Renal cortical epithelial cell (primary cell): ENCODE measurements around the gene CTSE. TPM values are rescaled to one million over a fixed set of nuclear protein-coding genes. Genes with fewer than 3 reads are reported as not detected.
"Not testable (repeated sequence)": the region's sequence is repeated elsewhere in the genome, so short reads cannot be mapped to it uniquely, and the experiment has no call there.

ENCODE experiments used
- DNase-seq: peaks from one replicate; pipeline ENCODE4 v3.0.0-alpha.2; 2011; ENCODE audit warnings: low read depth
- total RNA-seq: library from RNA; depleted of rRNA; stranded (reverse); fragments of >200 nt; gene quantifications from 2 replicates; pipeline ENCODE4 v1.2.3, GENCODE V29; 2014

Gene CTSE
- 0.10 and 6.4 TPM in 2 replicates for total RNA-seq

- DNase-seq: no peak
These were observed at the start of gene CTSE for GRCh38 chr1:206023695-206024094. Gene CTSE, minus strand, starts transcription at chr1:206023895. Its CDS starts 104 bp downstream, at chr1:206023791.

GRCh38 chr1:206070627-206071304 is 47.1 kb upstream of the CTSE start:
- DNase-seq: no peak

- no peak for DNase-seq
These were observed 44.6 kb upstream of the CTSE start for GRCh38 chr1:206068314-206068713.

DNA sequence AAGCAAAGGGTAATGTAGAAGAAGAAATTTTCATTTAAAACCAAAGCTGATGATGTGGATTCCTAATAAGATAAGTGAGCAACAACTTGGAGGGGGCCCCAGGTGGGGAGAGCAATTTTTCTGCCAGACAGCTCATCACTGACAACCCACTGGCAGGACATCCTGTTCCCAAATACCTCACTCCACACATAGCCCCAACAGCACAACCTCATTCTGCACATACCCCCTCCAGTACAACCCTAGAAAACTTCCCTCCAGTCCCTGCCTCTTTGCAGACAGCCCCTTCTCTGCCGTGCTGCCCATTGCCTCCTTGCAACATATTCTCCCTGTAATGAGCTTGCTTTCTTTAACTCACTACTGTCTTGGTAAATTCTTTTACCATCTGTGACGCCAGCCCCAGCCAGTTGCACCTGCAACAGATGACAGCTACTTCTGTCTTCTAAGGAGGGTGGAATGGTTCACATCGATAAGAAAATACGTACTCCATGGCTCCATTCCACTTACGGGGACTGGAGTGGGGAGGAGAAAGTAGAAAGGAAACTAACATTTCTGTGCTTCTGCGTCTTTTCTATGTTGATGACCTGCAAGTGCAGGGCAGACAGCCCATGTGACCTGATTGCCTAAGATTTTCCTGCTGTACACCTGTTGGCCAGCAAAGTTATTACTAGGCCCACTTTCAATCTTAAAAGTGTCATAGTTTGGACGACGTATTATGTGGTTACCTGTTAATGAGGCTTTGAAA is 44.0 kb upstream of the CTSE start:
- DNase-seq: no peak

- DNase-seq: no peak
These were observed 42.9 kb upstream of the CTSE start for GRCh38 chr1:206066479-206067171.

DNA sequence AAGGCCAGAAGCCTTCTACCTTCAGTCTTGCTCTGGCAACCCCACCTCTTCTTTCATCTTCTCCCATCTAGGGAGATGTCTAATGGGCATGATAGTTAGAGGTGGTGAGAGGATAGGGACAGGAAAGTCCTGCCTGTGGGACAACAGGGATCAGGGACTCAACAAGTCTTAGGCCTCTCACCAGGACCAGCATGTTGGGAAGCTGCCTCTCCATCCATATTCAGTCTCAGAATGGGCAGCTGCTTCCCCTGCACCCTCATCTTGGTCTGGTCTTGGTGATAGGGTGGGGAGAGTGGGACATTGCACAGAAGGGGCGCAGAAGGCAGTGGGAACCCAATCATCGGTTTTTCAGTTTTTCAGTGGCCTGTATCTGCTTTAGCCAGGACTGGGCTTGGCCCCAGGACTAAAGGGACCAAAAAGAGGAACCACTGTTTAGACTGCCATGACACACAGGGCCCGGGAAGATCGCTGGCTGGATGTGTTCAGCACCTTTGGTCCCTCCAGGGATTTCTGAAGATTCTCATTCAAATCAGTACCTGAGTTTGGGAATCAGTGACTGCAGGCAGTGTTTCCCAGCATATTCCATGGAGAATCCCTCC is 42.0 kb upstream of the CTSE start:
- DNase-seq: no peak

DNA sequence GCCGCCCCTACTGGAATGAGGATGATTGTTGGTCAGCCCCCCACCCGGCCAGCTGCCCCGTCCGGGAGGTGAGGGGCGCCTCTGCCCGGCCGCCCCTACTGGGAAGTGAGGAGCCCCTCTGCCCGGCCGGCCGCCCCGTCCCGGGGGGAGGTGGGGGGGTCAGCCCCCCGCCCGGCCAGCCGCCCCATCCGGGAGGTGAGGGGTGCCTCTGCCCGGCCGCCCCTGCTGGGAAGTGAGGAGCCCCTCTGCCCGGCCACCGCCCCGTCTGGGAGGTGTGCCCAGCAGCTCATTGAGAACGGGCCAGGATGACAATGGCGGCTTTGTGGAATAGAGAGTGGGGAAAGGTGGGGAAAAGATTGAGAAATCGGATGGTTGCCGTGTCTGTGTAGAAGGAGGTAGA is 40.8 kb upstream of the CTSE start:
- DNase-seq: not testable (repeated sequence)

GRCh38 chr1:206064001-206064400 is 40.3 kb upstream of the CTSE start:
- not testable (repeated sequence) for DNase-seq

DNA sequence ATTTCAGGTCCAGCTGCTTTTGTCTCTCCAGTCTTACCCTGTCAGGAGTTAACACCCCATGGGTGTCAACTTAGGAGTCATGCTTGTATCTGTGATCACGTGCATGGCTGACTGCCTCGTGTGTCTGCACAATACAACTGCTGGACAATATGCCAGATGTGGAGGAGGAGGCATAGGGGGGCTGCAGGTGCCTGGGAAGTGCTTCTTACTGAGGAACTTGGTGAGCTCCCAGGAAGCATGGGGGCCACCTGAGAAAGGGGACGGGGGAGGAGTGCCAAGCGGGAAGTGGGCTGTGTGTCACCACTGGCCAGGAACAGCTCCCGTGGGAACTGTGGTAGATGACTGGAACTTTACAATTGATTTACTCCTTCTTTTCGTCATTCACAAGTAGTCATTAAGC is 38.8 kb upstream of the CTSE start:
- no peak for DNase-seq

DNA sequence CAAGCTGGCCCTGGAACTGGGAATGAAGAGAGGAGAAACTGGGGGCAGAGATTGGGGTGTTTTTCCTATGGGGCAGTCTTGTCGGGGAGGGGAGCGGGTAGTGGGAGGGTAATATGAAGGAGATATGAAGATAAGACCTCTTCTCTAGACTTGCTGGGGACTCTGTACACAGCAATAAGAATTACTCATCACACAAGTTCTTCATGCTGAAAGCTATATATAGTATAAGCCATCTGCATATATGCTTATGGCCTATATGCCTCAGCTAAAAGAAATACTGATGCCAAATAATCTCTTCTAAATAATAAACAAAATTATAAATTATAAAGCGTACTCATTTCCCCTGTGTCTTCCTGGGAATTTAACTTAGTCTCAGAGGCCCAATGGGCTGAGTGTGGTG is 37.1 kb upstream of the CTSE start:
- no peak for DNase-seq

DNA sequence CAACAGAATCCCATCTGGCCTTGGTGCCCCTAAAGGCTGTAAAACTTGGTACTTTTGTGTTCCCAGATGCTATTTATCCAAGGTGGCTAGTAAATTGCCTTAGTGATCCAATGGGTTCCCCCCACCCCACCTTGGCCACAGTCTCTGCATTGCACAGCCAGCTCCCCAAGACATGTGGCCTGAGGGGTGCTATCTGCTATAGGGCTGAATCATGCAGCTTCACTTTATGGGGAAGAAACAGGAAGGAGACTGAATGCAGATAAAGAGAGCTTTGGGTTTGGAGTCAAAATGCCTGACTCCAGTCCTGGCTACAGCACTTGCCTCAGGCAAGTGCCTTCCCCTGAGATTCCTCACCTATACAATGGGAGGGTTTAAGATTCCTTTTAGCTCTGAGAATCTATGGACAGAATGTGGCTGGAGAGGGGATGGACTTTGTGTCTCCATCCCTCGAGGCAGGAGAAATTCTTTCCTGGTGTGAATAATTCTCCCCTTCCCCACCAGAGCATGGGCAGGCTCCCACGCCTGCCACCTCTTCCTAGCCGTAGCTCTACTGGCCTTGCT is 35.7 kb upstream of the CTSE start:
- DNase-seq: no peak

DNA sequence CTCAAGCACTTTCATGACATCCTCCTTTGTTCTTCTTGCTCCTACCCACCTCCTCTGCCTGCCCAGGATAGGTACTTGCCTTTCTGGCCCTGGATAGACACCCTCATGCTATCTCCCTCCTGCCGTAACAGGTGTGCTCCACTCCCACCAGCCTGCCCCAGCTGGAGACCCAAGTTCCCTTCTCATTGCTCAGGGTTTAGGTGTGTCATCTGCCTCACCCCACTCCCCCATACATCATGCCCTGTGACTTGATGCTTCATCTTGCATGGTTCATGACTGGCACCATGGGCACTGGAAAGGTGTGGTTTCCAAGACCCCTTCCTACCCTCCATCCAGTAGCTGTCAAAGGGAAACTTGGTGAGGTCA is 35.2 kb upstream of the CTSE start:
- no peak for DNase-seq

DNA sequence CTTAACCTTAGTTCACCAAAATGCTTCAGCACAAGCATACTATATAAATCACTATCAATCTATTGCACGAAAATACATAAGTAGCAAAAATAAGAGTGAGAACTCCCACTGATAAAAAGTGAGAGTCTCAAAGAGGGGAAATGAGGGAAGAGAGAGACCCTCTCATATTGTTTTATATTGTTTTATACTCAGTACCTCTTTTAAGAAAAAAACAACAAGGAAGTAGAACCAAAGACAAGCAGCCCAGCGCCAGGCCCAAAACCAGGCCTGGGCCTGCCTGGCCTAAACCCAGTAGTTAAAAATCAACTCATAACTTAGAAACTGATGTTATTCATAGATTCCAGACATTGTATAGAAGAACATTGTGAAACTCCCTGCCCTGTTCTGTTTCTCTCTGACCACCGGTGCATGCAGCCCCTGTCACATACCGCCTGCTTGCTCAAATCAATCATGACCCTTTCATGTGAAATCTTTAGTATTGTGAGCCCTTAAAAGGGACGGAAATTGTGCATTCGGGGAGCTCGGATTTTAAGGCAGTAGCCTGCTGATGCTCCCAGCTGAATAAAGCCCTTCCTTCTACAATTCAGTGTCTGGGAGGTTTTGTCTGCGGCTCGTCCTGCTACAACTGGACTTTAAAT is 34.7 kb upstream of the CTSE start:
- DNase-seq: not testable (repeated sequence)

GRCh38 chr1:206055639-206056323 is 32.1 kb upstream of the CTSE start:
- DNase-seq: not testable (repeated sequence)

DNA sequence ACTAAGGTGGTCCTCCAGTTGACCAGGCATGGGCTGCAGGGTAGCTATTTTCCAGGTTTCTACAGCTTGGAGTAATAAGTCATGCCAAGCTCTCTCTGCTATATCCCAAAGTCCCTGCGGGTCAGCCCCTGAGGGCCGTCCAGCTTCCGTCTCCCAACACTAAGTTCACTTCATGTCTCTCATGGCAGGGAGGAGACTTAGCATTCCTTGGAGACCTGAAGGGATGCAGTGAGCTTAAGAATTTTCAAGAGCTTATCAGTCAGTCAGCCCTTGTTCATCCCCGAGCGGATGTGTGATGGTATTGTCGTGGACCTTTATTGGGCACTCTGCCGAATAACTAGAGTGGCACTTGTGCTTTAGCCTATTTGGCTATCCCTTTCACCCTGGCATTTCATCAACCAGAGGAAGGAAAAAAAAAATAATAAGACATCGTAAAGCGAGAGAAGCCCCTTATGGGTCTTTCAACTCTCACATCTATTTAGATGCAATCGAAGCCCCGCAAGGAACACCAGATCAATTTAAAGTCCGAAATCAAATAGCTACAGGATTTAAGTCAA is 31.5 kb upstream of the CTSE start:
- DNase-seq: not testable (repeated sequence)

GRCh38 chr1:206053616-206054015 is 29.9 kb upstream of the CTSE start:
- not testable (repeated sequence) for DNase-seq

- DNase-seq: peak; percentile 55
These were observed 29.4 kb upstream of the CTSE start, which contains the start of gene RHEX for GRCh38 chr1:206052919-206053610. Gene RHEX, plus strand, starts transcription at chr1:206053173. Its CDS starts 44,656 bp downstream, at chr1:206097829.

- DNase-seq: not testable (repeated sequence)
These were observed 28.7 kb upstream of the CTSE start for GRCh38 chr1:206052231-206052865.

DNA sequence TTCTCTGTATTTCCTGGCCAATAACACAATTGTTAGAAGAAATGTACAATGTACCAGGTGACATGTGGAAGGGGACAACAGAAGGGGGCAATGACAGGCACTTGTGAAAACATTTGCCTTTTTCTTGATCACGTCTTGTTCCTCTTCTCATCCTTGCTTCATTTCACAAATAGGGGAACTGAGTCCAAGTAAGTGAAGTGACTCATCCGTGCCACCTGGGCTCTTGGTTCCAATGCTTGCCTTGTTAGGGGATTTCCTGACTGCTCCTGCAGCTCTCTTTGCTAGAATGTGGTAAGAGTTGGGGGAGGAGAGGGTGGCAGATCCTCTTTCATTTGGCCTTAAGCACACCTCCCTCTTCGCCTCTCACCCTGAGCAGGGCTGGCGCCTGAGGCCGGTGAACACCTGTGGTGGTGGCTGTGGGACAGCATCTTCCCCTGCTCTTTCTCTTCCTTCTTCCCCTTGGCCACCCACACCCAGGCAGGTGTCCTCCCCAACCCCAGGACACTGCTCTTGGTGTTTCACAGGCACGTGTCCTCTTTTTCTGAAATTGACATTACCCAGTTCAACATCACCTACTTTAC is 27.1 kb upstream of the CTSE start:
- DNase-seq: peak; percentile 95
